ENCODE measurements around the gene TNMD. TPM values are rescaled to one million over a fixed set of nuclear protein-coding genes. Genes with fewer than 3 reads are reported as not detected.

The TNMD gene
- total RNA-seq, 1 donor from 2014 or later, result not detected

DNA sequence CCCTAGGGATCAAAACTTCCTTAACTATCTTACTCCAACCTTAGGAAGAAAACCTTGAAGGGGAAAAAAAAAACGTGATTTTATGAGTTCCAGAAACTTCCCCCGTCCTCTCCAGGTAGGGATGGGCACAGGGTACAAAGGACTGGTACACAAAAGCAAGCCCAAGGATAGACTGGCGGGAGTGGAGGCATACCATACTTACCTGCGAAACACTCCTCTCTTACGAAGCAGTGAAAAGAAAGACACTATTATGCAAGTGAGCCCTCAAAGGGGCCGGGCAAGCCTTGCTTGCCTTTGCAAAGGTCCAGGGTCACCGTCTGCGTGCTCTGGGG, 51.2 kb downstream of the TNMD start:
- peak overlapping the region; percentile 67 for H3K4me3 ChIP-seq (ENCODE audit: low read depth, low read length)
- no peak for FAIRE-seq

DNA sequence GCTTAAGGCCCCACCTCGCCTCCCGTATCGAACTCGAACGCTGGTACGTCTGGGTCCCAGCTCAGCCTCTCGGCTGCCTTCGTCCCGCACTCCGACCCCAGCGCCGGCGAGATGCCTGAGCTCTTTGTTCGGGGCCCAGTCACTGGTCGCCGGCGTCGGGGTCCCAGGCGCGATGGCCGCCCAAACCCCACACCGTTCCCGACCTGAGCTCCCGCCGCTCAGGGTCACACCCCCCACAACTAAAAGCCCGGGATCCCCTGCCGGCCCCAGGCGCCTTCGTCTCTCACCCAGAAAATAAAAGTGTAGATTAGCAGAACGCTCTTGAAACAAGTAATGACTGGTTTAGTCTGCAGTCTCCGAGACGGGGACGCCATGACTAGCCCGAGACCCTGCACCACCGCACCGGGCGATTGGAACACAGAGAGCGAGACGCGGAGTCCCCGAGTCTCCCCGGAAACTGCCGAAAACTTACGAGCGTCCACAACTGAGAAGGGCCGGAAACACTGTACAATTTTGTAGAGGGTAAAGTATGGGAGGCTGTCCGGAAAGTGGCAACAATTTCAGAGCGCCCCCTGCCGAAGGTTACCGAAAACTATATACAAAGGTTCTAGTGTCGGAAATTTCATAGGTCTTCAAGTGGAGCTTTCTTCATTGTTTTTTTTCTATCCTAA, 51.7 kb downstream of the TNMD start, which contains the start of gene TSPAN6:
TSS of gene TSPAN6 (minus strand) at position 486 of the 671 bp plus-strand sequence. CDS start at position 374, 112 bp downstream.
- TF ChIP-seq, protein P1, sequence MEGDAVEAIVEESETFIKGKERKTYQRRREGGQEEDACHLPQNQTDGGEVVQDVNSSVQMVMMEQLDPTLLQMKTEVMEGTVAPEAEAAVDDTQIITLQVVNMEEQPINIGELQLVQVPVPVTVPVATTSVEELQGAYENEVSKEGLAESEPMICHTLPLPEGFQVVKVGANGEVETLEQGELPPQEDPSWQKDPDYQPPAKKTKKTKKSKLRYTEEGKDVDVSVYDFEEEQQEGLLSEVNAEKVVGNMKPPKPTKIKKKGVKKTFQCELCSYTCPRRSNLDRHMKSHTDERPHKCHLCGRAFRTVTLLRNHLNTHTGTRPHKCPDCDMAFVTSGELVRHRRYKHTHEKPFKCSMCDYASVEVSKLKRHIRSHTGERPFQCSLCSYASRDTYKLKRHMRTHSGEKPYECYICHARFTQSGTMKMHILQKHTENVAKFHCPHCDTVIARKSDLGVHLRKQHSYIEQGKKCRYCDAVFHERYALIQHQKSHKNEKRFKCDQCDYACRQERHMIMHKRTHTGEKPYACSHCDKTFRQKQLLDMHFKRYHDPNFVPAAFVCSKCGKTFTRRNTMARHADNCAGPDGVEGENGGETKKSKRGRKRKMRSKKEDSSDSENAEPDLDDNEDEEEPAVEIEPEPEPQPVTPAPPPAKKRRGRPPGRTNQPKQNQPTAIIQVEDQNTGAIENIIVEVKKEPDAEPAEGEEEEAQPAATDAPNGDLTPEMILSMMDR (IDR thresholded peaks at IDR 0.05; ENCODE audit: insufficient read depth, low read length, severe bottlenecking), result peak; percentile 51
- FAIRE-seq (no peak), DNase-seq (ENCODE audit: low read depth) (peak; percentile 75)
- Histone ChIP-seq H3K27me3 (ENCODE audit: control insufficient read depth, insufficient read depth, low read length) (no peaks in the 10 kb centered on the region), H3K36me3 (ENCODE audit: control insufficient read depth, insufficient read depth, low read length) (no peaks in the 10 kb centered on the region), H3K4me3 (ENCODE audit: low read depth, low read length) (peak within 1 kb of the TSS; percentile 67)

More for the DNA sequence above, 51.2 kb downstream of the TNMD start:
- no peak for DNase-seq (ENCODE audit: low read depth)
- no peaks in the 10 kb centered on the region for H3K36me3 ChIP-seq (ENCODE audit: control insufficient read depth, insufficient read depth, low read length)
- H3K27me3 ChIP-seq (ENCODE audit: control insufficient read depth, insufficient read depth, low read length), result no peaks in the 10 kb centered on the region
- TF ChIP-seq, protein P1 (IDR thresholded peaks at IDR 0.05; ENCODE audit: insufficient read depth, low read length, severe bottlenecking), result no peak

DNA sequence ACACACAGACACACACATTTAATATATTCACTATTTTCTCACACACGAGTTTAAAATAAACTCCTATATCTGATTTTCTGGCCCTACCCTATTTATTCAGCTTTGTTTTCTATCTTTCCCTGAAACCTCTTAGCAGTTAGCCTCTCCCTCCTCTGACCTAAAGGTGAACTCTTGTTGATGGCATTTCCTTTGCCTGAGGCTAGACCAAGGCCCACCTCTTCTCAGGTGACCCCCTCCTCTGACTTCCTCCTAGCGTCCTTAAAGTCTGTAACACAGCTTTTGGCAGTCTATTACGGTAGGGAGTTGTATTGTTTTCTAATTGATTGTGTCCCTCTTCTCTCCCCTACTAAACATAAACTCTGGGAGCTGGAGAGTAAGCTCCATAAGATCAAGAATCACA, 57.6 kb downstream of the TNMD start:
- H3K27me3 ChIP-seq (ENCODE audit: control insufficient read depth, insufficient read depth, low read length), result no peaks in the 10 kb centered on the region
- no peak overlapping the region for H3K4me3 ChIP-seq (ENCODE audit: low read depth, low read length)
- DNase-seq (ENCODE audit: low read depth) (peak; percentile 56), FAIRE-seq (no peak)
- no peaks in the 10 kb centered on the region for H3K36me3 ChIP-seq (ENCODE audit: control insufficient read depth, insufficient read depth, low read length)
- TF ChIP-seq, protein P1 (IDR thresholded peaks at IDR 0.05; ENCODE audit: insufficient read depth, low read length, severe bottlenecking), result no peak

DNA sequence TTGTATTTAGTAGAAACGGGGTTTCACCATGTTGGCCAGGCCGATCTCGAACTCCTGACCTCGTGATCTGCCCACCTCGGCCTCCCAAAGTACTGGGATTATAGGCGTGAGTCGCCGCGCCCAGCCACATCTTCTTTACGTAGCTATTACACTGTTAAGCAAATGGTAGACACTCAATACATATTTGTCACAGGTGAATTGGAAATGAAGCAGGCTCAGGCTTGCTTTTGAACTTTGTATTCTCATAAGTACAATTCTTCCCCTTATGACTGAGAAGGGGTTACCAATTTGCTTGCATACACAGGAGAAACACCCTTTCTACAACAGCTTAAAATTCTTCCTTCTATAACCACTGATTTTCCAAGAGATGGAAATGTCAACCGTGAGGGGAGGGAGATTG, 58.5 kb downstream of the TNMD start:
- Histone ChIP-seq H3K36me3 (ENCODE audit: control insufficient read depth, insufficient read depth, low read length) (no peaks in the 10 kb centered on the region), H3K27me3 (ENCODE audit: control insufficient read depth, insufficient read depth, low read length) (no peaks in the 10 kb centered on the region), H3K4me3 (ENCODE audit: low read depth, low read length) (no peak overlapping the region)
- FAIRE-seq, result no peak
- TF ChIP-seq, protein P1 (IDR thresholded peaks at IDR 0.05; ENCODE audit: insufficient read depth, low read length, severe bottlenecking), result no peak
- peak; percentile 88 for DNase-seq (ENCODE audit: low read depth)

DNA sequence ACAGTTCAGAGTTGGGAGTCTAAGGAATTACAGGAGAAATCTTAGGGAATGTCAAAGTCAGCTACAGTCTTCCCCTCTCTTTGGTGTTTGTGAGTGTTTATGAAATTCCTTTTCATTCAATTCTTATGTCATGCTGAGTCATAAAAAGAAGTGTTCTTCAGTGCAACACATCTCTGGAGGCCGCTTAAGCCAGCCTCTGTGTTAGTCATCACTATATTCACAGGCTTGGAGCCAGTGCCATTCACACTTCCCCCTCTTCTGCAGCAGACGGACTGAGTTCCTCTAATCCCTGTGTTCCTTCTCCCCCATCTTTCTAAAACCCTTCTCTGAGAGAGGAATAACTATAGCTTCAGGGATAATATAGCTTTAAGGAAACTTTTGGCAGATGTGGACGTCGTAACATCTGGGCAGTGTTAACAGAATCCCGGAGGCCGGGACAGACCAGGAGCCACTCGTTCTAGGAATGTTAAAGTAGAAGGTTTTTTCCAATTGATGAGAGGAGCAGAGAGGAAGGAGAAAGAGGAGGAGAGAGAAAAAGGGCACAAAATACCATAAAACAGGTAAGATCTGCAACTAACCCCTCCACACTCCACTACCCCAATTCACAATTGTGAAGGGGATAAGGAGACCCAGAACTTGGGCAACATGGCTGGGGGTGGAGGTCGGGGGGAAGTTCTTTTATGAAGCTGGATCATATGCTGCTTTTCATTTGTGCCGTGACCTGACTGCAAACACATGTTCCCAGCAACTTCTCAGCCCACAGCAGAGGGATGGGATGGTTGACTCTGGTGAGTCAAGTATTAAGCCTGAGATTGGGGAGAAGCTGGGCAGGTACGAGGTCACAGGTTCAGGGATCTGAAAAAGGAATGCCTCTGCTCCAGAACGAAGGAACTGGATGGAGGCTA, 59.5 kb downstream of the TNMD start, which contains the start of gene SRPX2:
TSS of gene SRPX2 (plus strand) at position 244 of the 905 bp plus-strand sequence. CDS start 2,124 bp downstream, outside the sequence.
- peak within 1 kb of the TSS; percentile 23 for H3K4me3 ChIP-seq (ENCODE audit: low read depth, low read length)

More for the DNA sequence above, 59.5 kb downstream of the TNMD start, which contains the start of gene SRPX2:
- H3K27me3 ChIP-seq (ENCODE audit: control insufficient read depth, insufficient read depth, low read length), result no peaks in the 10 kb centered on the region
- peak; percentile 32 for FAIRE-seq
- H3K36me3 ChIP-seq (ENCODE audit: control insufficient read depth, insufficient read depth, low read length), result no peaks in the 10 kb centered on the region
- peak; percentile 90 for DNase-seq (ENCODE audit: low read depth)
- TF ChIP-seq, protein P1 (IDR thresholded peaks at IDR 0.05; ENCODE audit: insufficient read depth, low read length, severe bottlenecking), result no peak

All from bronchial epithelial cell (primary cell).